GM12873 (cell line): ENCODE results near the gene UAP1L1.

Experiments used
- TF ChIP-seq, protein P1 (sequence below): IDR thresholded peaks from 2 replicates; pipeline ENCODE4 v1.5.1; 2012; ENCODE audit warnings: low read depth, mild to moderate bottlenecking, moderate library complexity, low read length, control low read depth; ENCODE audit not compliant: insufficient read depth; ENCODE audit errors: missing control alignments

Gene UAP1L1, protein sequence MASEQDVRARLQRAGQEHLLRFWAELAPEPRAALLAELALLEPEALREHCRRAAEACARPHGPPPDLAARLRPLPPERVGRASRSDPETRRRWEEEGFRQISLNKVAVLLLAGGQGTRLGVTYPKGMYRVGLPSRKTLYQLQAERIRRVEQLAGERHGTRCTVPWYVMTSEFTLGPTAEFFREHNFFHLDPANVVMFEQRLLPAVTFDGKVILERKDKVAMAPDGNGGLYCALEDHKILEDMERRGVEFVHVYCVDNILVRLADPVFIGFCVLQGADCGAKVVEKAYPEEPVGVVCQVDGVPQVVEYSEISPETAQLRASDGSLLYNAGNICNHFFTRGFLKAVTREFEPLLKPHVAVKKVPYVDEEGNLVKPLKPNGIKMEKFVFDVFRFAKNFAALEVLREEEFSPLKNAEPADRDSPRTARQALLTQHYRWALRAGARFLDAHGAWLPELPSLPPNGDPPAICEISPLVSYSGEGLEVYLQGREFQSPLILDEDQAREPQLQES

DNA sequence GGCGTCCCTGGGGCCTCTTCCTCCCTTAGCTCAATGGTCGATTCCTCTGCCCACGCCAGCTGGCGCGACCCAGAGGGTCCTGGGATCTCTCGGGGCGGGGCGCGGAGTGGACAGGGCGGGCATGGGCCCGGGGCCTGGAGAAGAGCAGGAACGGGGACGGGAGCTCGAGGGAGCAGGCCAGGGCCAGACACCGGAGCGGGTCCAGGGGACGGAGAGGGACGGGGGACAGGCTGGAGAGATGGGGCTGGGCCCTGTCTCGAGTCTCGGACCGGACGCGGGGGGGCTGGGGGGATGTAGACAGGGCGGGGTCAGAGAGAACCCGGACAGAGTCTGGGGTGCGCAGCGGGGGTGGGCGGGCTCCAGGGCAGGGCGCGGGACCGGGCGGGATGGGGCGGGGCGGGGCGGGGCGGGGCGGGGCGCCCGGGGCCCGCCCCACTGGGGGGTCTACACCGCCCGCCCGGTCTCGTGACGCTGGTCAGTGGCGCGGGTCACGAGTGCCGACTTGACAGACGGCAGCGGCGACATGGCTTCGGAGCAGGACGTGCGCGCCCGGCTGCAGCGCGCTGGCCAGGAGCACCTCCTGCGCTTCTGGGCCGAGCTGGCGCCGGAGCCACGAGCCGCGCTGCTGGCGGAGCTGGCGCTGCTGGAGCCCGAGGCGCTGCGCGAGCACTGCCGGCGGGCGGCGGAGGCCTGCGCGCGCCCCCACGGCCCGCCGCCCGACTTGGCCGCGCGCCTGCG is at the start of gene UAP1L1:
Gene UAP1L1, plus strand, starts transcription at position 508 of the 738 bp plus-strand sequence. Its CDS starts 16 bp downstream, at position 524.
- TF ChIP-seq, protein P1, sequence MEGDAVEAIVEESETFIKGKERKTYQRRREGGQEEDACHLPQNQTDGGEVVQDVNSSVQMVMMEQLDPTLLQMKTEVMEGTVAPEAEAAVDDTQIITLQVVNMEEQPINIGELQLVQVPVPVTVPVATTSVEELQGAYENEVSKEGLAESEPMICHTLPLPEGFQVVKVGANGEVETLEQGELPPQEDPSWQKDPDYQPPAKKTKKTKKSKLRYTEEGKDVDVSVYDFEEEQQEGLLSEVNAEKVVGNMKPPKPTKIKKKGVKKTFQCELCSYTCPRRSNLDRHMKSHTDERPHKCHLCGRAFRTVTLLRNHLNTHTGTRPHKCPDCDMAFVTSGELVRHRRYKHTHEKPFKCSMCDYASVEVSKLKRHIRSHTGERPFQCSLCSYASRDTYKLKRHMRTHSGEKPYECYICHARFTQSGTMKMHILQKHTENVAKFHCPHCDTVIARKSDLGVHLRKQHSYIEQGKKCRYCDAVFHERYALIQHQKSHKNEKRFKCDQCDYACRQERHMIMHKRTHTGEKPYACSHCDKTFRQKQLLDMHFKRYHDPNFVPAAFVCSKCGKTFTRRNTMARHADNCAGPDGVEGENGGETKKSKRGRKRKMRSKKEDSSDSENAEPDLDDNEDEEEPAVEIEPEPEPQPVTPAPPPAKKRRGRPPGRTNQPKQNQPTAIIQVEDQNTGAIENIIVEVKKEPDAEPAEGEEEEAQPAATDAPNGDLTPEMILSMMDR, result no peak

DNA sequence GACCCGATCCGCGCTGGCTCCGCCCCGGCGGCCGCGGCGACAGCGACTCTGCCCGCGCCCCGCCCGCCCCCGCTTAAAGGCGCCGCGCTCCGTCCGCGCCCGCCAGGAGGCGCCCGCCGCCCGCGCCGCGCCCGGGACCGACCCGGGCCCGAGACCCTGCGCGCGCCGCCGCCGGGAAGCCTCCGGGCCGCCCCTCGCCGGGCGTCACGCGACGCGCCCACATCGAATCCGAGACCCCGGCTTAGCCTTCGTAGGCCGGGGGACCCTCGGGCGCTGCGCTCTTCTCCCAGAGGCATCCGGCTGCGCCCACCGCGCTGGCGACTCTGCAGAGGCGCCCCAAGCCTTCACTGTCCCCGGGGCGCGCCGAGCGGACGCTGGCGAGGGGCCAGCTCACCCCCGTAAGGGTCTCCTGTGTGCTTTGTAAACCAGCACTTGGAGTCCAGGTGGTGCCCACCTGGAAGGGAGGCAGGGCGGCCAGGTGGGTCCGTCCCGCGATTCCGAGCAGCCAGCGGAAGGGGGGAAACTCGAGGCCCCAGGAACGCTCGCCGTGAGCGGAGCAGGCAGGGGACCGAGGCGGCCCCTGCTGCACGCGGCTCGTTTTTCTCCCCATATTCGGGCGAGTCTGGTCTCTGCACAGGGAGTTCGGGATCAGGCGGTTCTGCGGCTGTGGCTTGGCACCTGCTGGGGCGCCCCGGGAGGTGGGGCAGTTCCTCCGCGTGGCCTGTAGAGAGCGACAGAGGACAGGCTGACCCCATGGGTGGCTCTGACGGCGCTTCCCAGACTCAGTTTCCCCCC is 48.9 kb upstream of the UAP1L1 start:
- TF ChIP-seq, protein P1, result peak; percentile 73

DNA sequence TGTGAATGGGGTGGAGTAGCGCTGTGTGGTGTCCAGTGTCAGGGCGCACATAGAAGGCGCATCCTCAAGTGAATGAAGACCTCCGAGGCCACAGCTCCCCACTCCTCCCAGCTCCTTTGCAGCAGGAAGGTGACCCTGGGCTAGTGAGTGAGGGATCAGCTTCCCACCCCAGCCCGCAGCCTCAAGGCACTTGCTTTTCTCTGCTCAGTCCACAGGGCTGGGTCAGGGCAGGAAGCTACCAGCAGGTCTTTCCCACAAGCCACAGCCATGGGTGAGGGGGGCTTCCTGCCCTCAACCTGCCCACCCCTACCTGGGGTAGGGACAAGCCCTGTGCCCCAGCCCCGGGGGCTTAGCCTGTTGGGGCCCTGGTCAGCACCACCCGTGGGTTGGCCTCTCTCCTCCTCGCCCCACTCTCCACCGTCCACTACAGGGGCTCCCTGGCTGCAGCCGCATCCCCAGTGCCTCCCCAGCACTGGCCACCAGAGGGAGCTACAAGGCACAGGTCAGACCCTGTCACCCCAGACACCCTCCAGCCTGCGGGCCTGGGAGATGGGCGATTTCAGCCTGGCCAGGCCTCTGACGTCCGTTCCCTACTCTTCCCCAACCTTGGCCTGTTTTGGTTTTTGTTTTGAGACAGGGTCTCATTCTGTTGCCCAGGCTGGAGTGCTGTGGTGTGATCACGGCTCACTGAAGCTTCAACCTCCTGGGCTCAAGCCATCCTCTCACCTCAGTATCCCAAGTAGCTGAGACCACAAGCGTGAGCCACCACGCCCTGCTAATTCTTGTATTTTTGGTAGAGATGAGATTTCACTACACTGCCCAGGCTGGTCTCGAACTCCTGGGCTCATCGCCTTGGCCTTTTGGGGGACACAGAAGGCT is 48.0 kb upstream of the UAP1L1 start:
- TF ChIP-seq, protein P1, result peak; percentile 95

DNA sequence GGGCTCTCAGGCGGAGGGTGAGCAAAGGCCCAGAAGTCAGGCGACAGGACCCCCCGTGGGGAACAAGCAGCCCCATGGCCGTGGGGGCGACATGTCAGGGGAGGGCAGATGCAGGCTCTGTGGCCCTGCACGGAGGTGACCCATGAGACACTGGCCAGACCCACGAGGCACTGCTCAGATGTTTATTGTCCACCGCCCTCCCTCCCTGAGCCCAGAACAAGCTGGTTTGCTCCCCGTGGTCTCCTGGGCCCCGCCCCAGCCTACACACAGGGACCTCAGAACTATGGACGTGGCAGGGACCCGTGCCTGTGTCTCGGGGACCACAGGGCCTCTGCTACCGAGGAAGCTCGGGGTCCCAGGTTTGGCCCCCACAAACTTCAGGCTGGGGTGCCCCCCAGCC is 47.3 kb upstream of the UAP1L1 start:
- TF ChIP-seq, protein P1, result no peak

DNA sequence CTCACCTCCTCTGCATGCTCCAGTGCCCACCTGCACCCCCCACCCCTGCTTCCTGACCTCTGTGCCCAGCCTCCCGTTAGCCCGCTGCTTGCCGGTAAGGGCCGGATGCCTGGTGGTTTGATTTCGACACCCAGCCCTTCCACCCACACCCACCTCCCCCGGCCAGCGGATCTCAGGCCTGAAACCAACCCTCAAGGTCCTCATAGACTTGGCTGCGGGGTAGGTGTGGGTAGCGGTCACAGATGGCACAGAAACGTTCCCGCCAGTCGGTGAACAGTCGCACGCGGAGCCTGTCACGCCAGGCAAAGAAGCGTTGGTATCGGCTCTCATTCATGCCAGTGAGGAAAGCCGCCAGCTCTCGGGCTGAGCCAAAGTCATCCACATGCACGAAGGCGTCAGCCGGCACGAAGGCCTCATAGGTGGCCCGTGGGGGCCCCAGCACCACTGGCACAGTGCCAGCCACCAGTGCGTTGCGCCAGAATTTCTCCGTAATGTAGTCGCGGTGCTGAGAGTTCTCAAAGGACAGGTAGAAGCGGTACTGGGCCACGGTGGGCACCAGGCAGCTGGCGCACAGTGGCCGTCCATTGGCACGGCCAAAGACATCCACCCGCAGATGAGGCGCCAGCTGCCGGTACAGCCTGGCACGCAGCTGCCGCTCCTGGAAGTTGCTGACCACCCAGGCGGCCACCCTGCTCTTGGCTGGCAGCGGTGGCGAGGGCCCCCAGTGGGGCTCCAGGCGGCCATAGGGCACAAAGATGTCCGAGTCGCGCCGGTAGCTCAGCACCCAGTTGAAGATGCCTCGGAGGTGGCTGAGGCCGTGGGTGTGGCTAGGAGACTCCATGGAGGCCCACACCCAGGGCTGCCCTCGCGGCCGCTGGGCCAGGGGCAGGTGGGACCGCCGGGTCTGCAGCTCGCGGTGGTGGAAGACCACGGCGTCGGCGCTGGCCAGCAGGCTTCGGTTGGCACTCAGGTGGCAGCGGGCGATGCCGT is 46.5 kb upstream of the UAP1L1 start:
- TF ChIP-seq, protein P1, result no peak
